DND-41 (cell line): ENCODE data around the gene CDK17.

ENCODE experiments used
- ATAC-seq: fragments of 200-7000 bp; cut with Tn5 transposase; 3 replicates; pipeline ENCODE4 v1.9.1; 2021; ENCODE audit warnings: low read depth; ENCODE audit not compliant: insufficient read depth
- DNase-seq: peaks from one replicate; pipeline ENCODE4 v3.0.0-alpha.2; 2020
- H2AFZ ChIP-seq: 2 replicates; pipeline ENCODE4 v1.6.0; 2012; ENCODE audit warnings: low read depth, low read length
- H3K27ac ChIP-seq: 2 replicates; pipeline ENCODE4 v1.5.1; 2012; ENCODE audit warnings: low read length, inconsistent platforms
- H3K27me3 ChIP-seq: fragments of 200-600 bp; sonication (generic); 2 replicates; pipeline ENCODE4 v1.6.0; 2012; ENCODE audit warnings: low read length, mild to moderate bottlenecking, inconsistent platforms; ENCODE audit not compliant: insufficient read depth, poor library complexity
- H3K36me3 ChIP-seq: 2 replicates; pipeline ENCODE4 v1.5.1; 2012; ENCODE audit warnings: low read length, inconsistent platforms; ENCODE audit not compliant: insufficient read depth
- H3K4me1 ChIP-seq: 2 replicates; pipeline ENCODE4 v1.5.1; 2012; ENCODE audit warnings: mild to moderate bottlenecking, low read length; ENCODE audit not compliant: insufficient read depth
- H3K4me2 ChIP-seq: 2 replicates; pipeline ENCODE4 v1.6.0; 2012; ENCODE audit warnings: mild to moderate bottlenecking, moderate library complexity, low read length, inconsistent platforms; ENCODE audit not compliant: insufficient read depth
- H3K4me3 ChIP-seq, 2 experiments: fragments of 200-600 bp in 1 of 2; shearing (Covaris generic) in 1 of 2; 2 replicates each; pipeline ENCODE4 v1.5.1; 2012 to 2016; ENCODE audit warnings: inconsistent platforms in 2 of 2, low read length in 2 of 2, mild to moderate bottlenecking in 2 of 2, low read depth in 1 of 2, moderate library complexity in 1 of 2
- H3K79me2 ChIP-seq: 2 replicates; pipeline ENCODE4 v1.6.0; 2012; ENCODE audit warnings: low read length, inconsistent platforms; ENCODE audit not compliant: insufficient read depth
- H3K9ac ChIP-seq: 2 replicates; pipeline ENCODE4 v1.6.0; 2012; ENCODE audit warnings: low read depth, mild to moderate bottlenecking, inconsistent platforms, low read length, moderate library complexity
- H3K9me3 ChIP-seq: 2 replicates; pipeline ENCODE4 v1.5.1; 2012; ENCODE audit warnings: low read length, moderate library complexity, mild to moderate bottlenecking, inconsistent platforms; ENCODE audit not compliant: insufficient read depth, severe bottlenecking
- H4K20me1 ChIP-seq: 2 replicates; pipeline ENCODE4 v1.6.0; 2012; ENCODE audit warnings: low read length; ENCODE audit not compliant: insufficient read depth
- EZH2 ChIP-seq: IDR thresholded peaks from 3 replicates; pipeline ENCODE4 v1.6.1; 2012; ENCODE audit warnings: borderline replicate concordance, low read depth, mild to moderate bottlenecking, moderate library complexity, low read length, inconsistent platforms; ENCODE audit not compliant: severe bottlenecking
- TF ChIP-seq, protein P1 (sequence below): IDR thresholded peaks from 2 replicates; pipeline ENCODE4 v1.5.1; 2012; ENCODE audit warnings: borderline replicate concordance, low read length, moderate library complexity, mild to moderate bottlenecking; ENCODE audit not compliant: poor library complexity, severe bottlenecking; ENCODE audit errors: extremely low read depth

CDK17 gene

DNA sequence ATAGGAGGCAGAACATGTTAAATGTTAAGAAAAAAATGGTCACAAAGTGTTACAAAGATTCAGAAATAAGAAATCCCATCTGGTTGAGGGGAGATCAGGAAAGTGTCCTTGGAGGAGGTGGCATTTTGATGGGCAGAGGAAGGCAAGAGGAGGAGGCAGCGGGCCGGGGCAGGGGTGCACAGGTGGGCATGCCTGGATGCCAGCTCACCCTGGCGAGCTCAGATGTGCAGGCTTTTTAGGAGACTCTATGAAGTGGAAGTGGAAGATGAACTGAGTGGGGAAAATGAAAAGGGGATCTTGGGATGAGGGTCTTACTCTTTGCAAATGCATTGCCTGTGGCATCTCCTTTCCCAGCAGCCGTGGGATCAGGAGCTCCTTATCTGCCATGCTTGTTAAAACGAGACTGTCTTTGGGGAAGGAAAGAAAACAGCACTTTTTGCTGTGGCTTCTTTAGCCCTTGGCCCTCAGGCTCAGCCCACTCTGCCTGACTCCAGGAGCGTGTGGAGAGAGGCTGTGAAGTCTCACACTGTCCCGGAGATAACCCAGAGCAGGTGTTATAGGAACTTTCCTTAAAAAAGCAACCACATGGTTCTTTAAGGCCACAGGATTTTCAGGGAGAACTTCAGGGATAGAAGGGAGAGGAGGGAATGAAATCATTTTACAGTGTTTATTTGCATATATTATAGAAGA lies 143.4 kb downstream of the CDK17 start:
- Histone ChIP-seq H2AFZ (no peak overlapping the region), H3K4me1 (no peaks in the 10 kb centered on the region), H3K27me3 (no peaks in the 10 kb centered on the region), H3K4me2 (no peak overlapping the region), H3K36me3 (peaks cover 33% of the 10 kb centered on the region), H3K79me2 (no peaks in the 10 kb centered on the region), H3K9ac (no peak overlapping the region), H4K20me1 (no peaks in the 10 kb centered on the region), H3K4me3 (no peak overlapping the region), H3K27ac (no peak overlapping the region), H3K9me3 (no peaks in the 10 kb centered on the region)
- no peak for DNase-seq
- no peak for ATAC-seq
- TF ChIP-seq, protein P1, sequence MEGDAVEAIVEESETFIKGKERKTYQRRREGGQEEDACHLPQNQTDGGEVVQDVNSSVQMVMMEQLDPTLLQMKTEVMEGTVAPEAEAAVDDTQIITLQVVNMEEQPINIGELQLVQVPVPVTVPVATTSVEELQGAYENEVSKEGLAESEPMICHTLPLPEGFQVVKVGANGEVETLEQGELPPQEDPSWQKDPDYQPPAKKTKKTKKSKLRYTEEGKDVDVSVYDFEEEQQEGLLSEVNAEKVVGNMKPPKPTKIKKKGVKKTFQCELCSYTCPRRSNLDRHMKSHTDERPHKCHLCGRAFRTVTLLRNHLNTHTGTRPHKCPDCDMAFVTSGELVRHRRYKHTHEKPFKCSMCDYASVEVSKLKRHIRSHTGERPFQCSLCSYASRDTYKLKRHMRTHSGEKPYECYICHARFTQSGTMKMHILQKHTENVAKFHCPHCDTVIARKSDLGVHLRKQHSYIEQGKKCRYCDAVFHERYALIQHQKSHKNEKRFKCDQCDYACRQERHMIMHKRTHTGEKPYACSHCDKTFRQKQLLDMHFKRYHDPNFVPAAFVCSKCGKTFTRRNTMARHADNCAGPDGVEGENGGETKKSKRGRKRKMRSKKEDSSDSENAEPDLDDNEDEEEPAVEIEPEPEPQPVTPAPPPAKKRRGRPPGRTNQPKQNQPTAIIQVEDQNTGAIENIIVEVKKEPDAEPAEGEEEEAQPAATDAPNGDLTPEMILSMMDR = no peak
- TF ChIP-seq EZH2 = no peak

DNA sequence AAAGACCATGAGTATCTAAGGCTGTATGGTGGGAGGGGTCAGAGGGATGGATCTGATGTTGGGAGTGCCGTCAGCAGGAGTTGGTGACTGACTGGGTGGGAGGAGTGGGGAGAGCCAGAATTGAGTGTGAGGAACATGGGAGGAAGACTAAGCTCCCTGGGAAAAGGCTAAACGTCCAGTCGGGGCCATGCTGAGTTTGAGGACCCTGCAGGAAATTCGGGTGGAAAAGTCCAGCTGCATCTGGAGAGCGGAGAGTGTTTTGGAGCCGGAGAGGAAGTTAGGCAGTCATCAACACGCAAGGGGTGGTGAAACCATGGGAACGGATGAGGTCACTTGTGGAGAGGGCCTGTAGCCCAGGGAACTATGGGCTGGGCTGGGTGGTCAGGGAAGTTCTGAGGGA lies 145.2 kb downstream of the CDK17 start:
- Histone ChIP-seq H3K9ac (no peak overlapping the region), H3K4me3 (no peak overlapping the region), H3K79me2 (no peaks in the 10 kb centered on the region), H3K36me3 (peaks cover 29% of the 10 kb centered on the region), H3K27ac (no peak overlapping the region), H4K20me1 (no peaks in the 10 kb centered on the region), H3K4me1 (no peaks in the 10 kb centered on the region), H3K9me3 (no peaks in the 10 kb centered on the region), H3K4me2 (no peak overlapping the region), H2AFZ (no peak overlapping the region), H3K27me3 (no peaks in the 10 kb centered on the region)
- TF ChIP-seq, protein P1 = no peak
- no peak for TF ChIP-seq EZH2
- ATAC-seq = no peak
- DNase-seq = no peak

DNA sequence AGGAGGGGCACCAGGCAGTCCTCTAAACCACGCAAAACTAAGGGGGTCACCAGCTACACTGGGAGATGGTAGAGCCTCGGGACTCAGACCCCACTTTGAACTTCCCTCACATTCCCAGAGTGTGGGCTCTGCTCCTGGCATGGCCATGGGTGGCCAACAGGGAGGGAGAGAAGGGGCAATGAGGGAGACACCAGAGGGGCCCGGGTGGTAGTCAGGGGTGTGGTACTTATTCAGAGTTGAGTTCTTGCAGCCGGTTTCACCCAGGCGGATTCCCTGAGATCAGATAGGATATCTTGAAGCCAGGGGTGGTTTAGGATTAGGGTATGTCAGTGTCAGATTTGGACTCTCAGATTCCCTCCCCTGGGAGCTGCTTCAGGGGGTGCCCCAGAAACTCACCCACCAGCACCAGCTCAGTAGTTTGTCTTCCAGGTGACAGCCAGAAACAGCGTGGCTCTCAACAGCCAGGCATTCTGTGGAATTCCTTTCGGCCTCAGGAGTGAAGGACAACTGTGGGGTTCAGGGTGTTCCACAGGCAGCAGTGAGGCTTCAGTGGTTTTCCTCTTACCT lies 150.0 kb downstream of the CDK17 start:
- Histone ChIP-seq H3K9me3 (no peaks in the 10 kb centered on the region), H3K4me3 (no peak overlapping the region), H3K79me2 (no peaks in the 10 kb centered on the region), H3K4me2 (no peak overlapping the region), H3K27ac (no peak overlapping the region), H3K9ac (no peak overlapping the region), H3K4me1 (no peaks in the 10 kb centered on the region), H4K20me1 (no peaks in the 10 kb centered on the region), H3K36me3 (peaks cover 42% of the 10 kb centered on the region), H3K27me3 (no peaks in the 10 kb centered on the region), H2AFZ (no peak overlapping the region)
- DNase-seq (no peak), ATAC-seq (no peak)
- TF ChIP-seq, protein P1 = no peak
- TF ChIP-seq EZH2 = no peak
